GM12873 (cell line): ENCODE data around the gene NDUFAF8.

ENCODE experiments used
- CTCF ChIP-seq: IDR thresholded peaks from 2 replicates; pipeline ENCODE4 v1.5.1; 2012; ENCODE audit warnings: low read depth, mild to moderate bottlenecking, moderate library complexity, low read length, control low read depth; ENCODE audit not compliant: insufficient read depth; ENCODE audit errors: missing control alignments

Gene NDUFAF8

GRCh38 chr17:81242421-81243332 is 3.6 kb downstream of the NDUFAF8 start:
- no peak for TF ChIP-seq CTCF

- no peak for TF ChIP-seq CTCF
These were observed 4.2 kb downstream of the NDUFAF8 start for GRCh38 chr17:81243333-81243664.

DNA sequence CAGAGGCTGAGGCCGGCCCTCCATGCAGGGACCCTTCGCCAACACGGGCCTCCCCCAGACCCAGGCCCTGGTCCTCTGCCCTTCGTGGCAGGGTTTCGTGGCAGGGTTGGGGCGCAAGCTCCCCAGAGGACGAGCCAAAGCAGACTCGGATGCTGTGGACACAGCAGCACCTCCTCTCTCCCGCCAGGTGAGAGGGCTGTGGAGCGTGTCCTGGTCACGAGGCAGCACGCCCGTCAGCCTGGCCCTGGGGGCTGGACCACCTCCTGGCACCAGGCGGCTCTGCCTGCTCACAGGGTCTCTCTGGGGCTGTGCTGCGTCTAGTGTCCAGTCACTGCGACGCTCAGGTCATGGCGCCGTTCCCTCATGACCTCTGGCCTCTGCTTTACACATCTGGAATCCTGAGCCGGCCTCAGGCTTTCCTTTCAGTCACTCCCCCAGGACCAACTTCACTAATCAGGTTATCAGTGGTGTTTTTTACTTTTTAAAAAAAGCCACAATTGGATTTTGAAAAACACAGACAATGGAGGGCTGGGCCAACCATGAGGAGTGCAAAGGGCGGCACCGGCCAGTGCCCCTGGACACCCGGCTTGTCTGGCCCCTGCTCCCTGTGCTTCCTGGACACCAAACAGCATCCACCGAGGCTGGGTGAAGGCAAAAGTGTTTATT is 5.4 kb downstream of the NDUFAF8 start:
- TF ChIP-seq CTCF: no peak

DNA sequence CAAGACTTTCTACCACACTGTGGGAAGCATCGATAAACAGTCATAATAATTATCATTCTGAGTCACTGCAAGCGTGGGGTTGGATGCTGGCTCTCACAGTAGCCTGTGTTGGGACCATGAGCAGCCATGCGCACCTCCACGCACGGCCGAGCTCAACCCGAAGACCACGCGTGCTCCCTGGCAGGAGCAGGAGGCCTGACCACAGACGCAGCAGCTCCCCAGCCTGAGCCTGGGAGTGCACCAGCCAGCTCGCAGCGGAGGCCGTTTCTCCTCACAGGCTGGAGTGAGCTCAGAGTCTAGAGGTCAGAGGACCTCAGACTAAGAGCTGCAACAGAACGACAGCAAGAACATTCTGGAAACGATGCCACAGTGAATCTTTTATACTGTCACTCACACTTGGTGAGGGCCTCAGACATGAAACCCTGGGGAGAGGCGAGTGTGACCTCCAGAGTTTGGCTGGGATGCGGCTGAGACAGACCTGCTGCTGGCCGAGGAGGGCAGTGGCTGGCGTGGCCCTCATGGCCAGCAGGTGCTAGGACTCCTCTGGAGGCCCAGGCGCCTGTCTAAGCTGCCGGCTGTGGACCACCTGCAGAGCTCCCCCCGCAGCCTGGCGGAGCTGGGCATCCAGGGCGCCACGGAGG is 6.0 kb downstream of the NDUFAF8 start:
- no peak for TF ChIP-seq CTCF

DNA sequence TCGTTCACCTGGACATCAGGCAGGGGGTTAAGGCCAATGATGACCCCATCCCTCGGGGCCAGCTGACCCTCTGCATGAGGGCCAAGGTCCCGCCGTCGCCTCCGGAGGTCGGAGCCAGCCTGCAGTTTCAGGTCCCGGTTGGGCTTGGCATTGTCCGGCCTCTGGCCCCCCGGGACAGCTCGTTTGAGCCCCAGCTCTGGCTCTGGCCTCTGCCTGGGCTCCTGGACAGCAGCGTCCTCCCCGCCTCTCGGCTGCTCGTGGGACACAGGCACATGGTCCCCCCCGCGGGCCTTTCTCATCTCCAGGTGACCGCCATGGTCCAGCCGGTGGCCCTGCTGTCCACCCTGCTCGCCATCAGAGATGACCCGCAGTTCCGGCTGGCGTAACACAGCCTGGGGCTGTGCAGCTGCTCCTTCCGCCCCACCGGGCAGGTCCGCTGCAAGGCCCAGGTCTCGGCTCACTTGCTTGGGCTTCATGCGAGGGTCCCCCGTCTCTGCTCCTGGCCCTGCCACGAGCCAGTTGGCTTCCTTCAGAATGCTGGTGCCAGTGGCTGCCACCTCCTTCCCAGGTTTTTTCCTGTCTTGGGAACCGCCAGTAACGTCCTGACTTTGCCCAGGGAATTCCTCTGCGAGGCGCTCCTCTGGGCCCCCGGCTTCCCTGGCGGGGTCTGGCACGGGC is 6.7 kb downstream of the NDUFAF8 start:
- TF ChIP-seq CTCF: no peak

GRCh38 chr17:81246343-81246670 is 7.2 kb downstream of the NDUFAF8 start:
- no peak for TF ChIP-seq CTCF

GRCh38 chr17:81246679-81247338 is 7.7 kb downstream of the NDUFAF8 start:
- no peak for TF ChIP-seq CTCF
